IMR-90 (cell line): ENCODE measurements around the gene ARMC10. TPM values are rescaled to one million over a fixed set of nuclear protein-coding genes. Genes with fewer than 3 reads are reported as not detected.

ENCODE experiments used
- ATAC-seq: fragments of 200-7000 bp; cut with Tn5 transposase; 2 replicates; pipeline ENCODE4 v1.9.1; 2020; ENCODE audit warnings: low read depth, mild to moderate bottlenecking, moderate library complexity
- BruUV-seq: library from RNA; stranded (reverse); fragments of 400-500 nt; replicated peaks from 2 replicates; lab custom pipeline; 2021; lab: Mats Ljungman, UMichigan
- CTCF ChIA-PET: fragments of 300-600 bp; formaldehyde crosslinking; extraction: SDS; loops from one replicate; lab custom pipeline; 2021; ENCODE audit warnings: antibody characterized with exemption; lab: Yijun Ruan, JAX
- POLR2A ChIA-PET: fragments of 300-600 bp; sonication (Branson Sonifier 250); formaldehyde crosslinking; loops from one replicate; lab custom pipeline; 2022; ENCODE audit warnings: antibody characterized with exemption; ENCODE audit not compliant: unreplicated experiment; lab: Charles Lee
- DNase-seq: peaks from one replicate; pipeline ENCODE4 v3.0.0; 2013
- H2AFZ ChIP-seq: replicated peaks from 2 replicates; pipeline ENCODE3; 2013; ENCODE audit warnings: low read length, mild to moderate bottlenecking; ENCODE audit not compliant: poor library complexity
- H2AK5ac ChIP-seq: 2 replicates; pipeline ENCODE4 v1.6.1; 2013; ENCODE audit warnings: low read depth, low read length, inconsistent platforms
- H2AK9ac ChIP-seq: replicated peaks from 2 replicates; pipeline ENCODE3; 2013; ENCODE audit warnings: mild to moderate bottlenecking, low read depth, low read length, moderate library complexity; ENCODE audit not compliant: poor library complexity
- H2BK120ac ChIP-seq: 2 replicates; pipeline ENCODE4 v1.6.1; 2013; ENCODE audit warnings: low read depth, low read length, inconsistent platforms
- H2BK15ac ChIP-seq: 3 replicates; pipeline ENCODE4 v1.6.1; 2013; ENCODE audit warnings: low read depth, low read length, inconsistent platforms
- H2BK20ac ChIP-seq: 2 replicates; pipeline ENCODE4 v1.6.1; 2013; ENCODE audit warnings: low read depth, mild to moderate bottlenecking, inconsistent platforms, low read length, moderate library complexity
- H2BK5ac ChIP-seq: 2 replicates; pipeline ENCODE4 v1.6.1; 2013; ENCODE audit warnings: mild to moderate bottlenecking, low read depth, low read length, inconsistent platforms; ENCODE audit not compliant: poor library complexity, severe bottlenecking
- H3K14ac ChIP-seq: replicated peaks from 2 replicates; pipeline ENCODE4 v1.6.1; 2013; ENCODE audit warnings: low read depth, low read length, inconsistent platforms
- H3K18ac ChIP-seq: 2 replicates; pipeline ENCODE4 v1.6.1; 2013; ENCODE audit warnings: low read depth, low read length, control low read depth
- H3K23ac ChIP-seq: 2 replicates; pipeline ENCODE4 v1.6.1; 2013; ENCODE audit warnings: low read depth, low read length, inconsistent platforms
- H3K27ac ChIP-seq: 2 replicates; pipeline ENCODE4 v1.5.1; 2013; ENCODE audit warnings: mild to moderate bottlenecking, control low read depth, low read length; ENCODE audit not compliant: insufficient read depth
- H3K27me3 ChIP-seq: 2 replicates; pipeline ENCODE4 v1.6.1; 2013; ENCODE audit warnings: low read length; ENCODE audit not compliant: control insufficient read depth, insufficient read depth
- H3K36me3 ChIP-seq: 2 replicates; pipeline ENCODE4 v1.6.1; 2013; ENCODE audit warnings: low read length, mixed read lengths; ENCODE audit not compliant: control insufficient read depth, insufficient read depth
- H3K4ac ChIP-seq: 2 replicates; pipeline ENCODE4 v1.6.1; 2013; ENCODE audit warnings: low read depth, low read length, inconsistent platforms
- H3K4me1 ChIP-seq: 2 replicates; pipeline ENCODE4 v1.6.1; 2013; ENCODE audit warnings: low read length, mixed read lengths; ENCODE audit not compliant: control insufficient read depth, insufficient read depth
- H3K4me2 ChIP-seq: 2 replicates; pipeline ENCODE4 v1.6.1; 2013; ENCODE audit warnings: low read depth, mild to moderate bottlenecking, control low read depth, low read length, moderate library complexity
- H3K4me3 ChIP-seq: 2 replicates; pipeline ENCODE4 v1.5.1; 2013; ENCODE audit warnings: low read depth, mild to moderate bottlenecking, control low read depth, low read length, moderate library complexity; ENCODE audit not compliant: insufficient read depth
- H3K56ac ChIP-seq: 2 replicates; pipeline ENCODE4 v1.6.1; 2013; ENCODE audit warnings: low read length, inconsistent platforms; ENCODE audit not compliant: insufficient read depth; ENCODE audit errors: extremely low read depth
- H3K79me1 ChIP-seq, 2 experiments: 2 replicates each; pipeline ENCODE4 v1.6.1; 2013; ENCODE audit warnings: low read length in 2 of 2, inconsistent platforms in 1 of 2, low read depth in 1 of 2
- H3K9ac ChIP-seq: 2 replicates; pipeline ENCODE4 v1.6.1; 2013; ENCODE audit warnings: low read depth, low read length, control low read depth
- H3K9me1 ChIP-seq: 2 replicates; pipeline ENCODE4 v1.6.1; 2013; ENCODE audit warnings: low read length, inconsistent platforms; ENCODE audit not compliant: insufficient read depth
- H3K9me3 ChIP-seq: 2 replicates; pipeline ENCODE4 v1.6.1; 2013; ENCODE audit warnings: low read length; ENCODE audit not compliant: control insufficient read depth, insufficient read depth
- H4K20me1 ChIP-seq: 2 replicates; pipeline ENCODE4 v1.6.1; 2013; ENCODE audit warnings: low read length, inconsistent platforms; ENCODE audit not compliant: insufficient read depth
- H4K5ac ChIP-seq: 2 replicates; pipeline ENCODE4 v1.6.1; 2013; ENCODE audit warnings: mild to moderate bottlenecking, low read depth, low read length, control low read depth
- H4K8ac ChIP-seq, 2 experiments: 2 replicates each; pipeline ENCODE4 v1.6.1; 2013; ENCODE audit warnings: low read depth in 2 of 2, low read length in 2 of 2, control low read depth in 1 of 2, inconsistent platforms in 1 of 2
- H4K91ac ChIP-seq: 2 replicates; pipeline ENCODE4 v1.6.1; 2013; ENCODE audit warnings: low read depth, low read length, inconsistent platforms; ENCODE audit not compliant: insufficient read depth
- BHLHE40 ChIP-seq: fragments of 150-350 bp; IDR thresholded peaks from 2 replicates; pipeline ENCODE4 v1.6.1; 2016; ENCODE audit warnings: mild to moderate bottlenecking, low read depth, low read length
- CEBPB ChIP-seq: IDR thresholded peaks from 2 replicates; pipeline ENCODE4 v1.6.1; 2012; ENCODE audit warnings: low read depth, low read length, improper control_type of control experiment
- CHD1 ChIP-seq: IDR thresholded peaks from 2 replicates; pipeline ENCODE4 v1.6.1; 2012; ENCODE audit warnings: low read depth, low read length, improper control_type of control experiment
- CTCF ChIP-seq: conservative IDR thresholded peaks from 2 replicates; pipeline ENCODE4 v1.5.1; 2012; ENCODE audit warnings: mild to moderate bottlenecking, low read depth, low read length, improper control_type of control experiment
- ELK1 ChIP-seq: fragments of 150-350 bp; IDR thresholded peaks from 2 replicates; pipeline ENCODE4 v1.6.1; 2016; ENCODE audit warnings: low read depth, mild to moderate bottlenecking, low read length, moderate library complexity, borderline replicate concordance
- FOS ChIP-seq: fragments of 150-350 bp; IDR thresholded peaks from 2 replicates; pipeline ENCODE4 v1.6.1; 2016; ENCODE audit warnings: low read depth, low read length
- MAFK ChIP-seq: IDR thresholded peaks from 2 replicates; pipeline ENCODE4 v1.6.1; 2012; ENCODE audit warnings: low read depth, low read length, improper control_type of control experiment
- MAZ ChIP-seq: IDR thresholded peaks from 2 replicates; pipeline ENCODE4 v1.6.1; 2012; ENCODE audit warnings: low read depth, mild to moderate bottlenecking, low read length, improper control_type of control experiment, moderate library complexity, borderline replicate concordance
- MXI1 ChIP-seq: IDR thresholded peaks from 2 replicates; pipeline ENCODE4 v1.6.1; 2012; ENCODE audit warnings: low read depth, mild to moderate bottlenecking, low read length, moderate library complexity, borderline replicate concordance
- NFE2L2 ChIP-seq: fragments of 150-350 bp; IDR thresholded peaks from 2 replicates; pipeline ENCODE4 v1.6.1; 2016; ENCODE audit warnings: low read depth, mild to moderate bottlenecking, low read length
- POLR2A ChIP-seq: IDR thresholded peaks from 2 replicates; pipeline ENCODE4 v1.6.1; 2012; ENCODE audit warnings: mild to moderate bottlenecking, low read depth, low read length
- RAD21 ChIP-seq: IDR thresholded peaks from 2 replicates; pipeline ENCODE4 v1.6.1; 2012; ENCODE audit warnings: low read length, improper control_type of control experiment
- RCOR1 ChIP-seq: IDR thresholded peaks from 2 replicates; pipeline ENCODE4 v1.6.1; 2012; ENCODE audit warnings: mild to moderate bottlenecking, low read length, improper control_type of control experiment; ENCODE audit not compliant: insufficient replicate concordance
- RFX5 ChIP-seq: IDR thresholded peaks from 2 replicates; pipeline ENCODE4 v1.8.0; 2012; ENCODE audit warnings: low read depth, mild to moderate bottlenecking, low read length, moderate library complexity
- SMC3 ChIP-seq: fragments of 150-350 bp; IDR thresholded peaks from 2 replicates; pipeline ENCODE4 v1.6.1; 2016; ENCODE audit warnings: low read depth, mild to moderate bottlenecking, antibody characterized with exemption, low read length, moderate library complexity
- WGBS, 2 experiments: methylation state at CpG; one replicate each; pipeline versions ENCODE4 v1.1.5 to v1.1.7; 2013; ENCODE audit warnings: missing lambda C conversion rate in 2 of 2; ENCODE audit not compliant: insufficient read length in 1 of 2; ENCODE audit errors: extremely low coverage in 2 of 2; 5-methylcytosine and 5-hydroxymethylcytosine counted together
- dilution Hi-C: fragments of 300-500 bp; cut with HindIII; formaldehyde crosslinking; loops from one replicate; pipeline ENCODE4 v1.14.3; 2018; ENCODE audit warnings: low sequenced_read_pairs; ENCODE audit not compliant: unreplicated experiment
- in situ Hi-C: fragments of 300-500 bp; cut with MboI; formaldehyde crosslinking; loops from 3 replicates; pipeline ENCODE4 v1.14.3; 2019; ENCODE audit warnings: low sequenced_read_pairs, inconsistent platforms, mixed read lengths
- intact Hi-C: fragments of 100-400 bp; cut with micrococcal nuclease; formaldehyde crosslinking; loops from 2 replicates; pipeline ENCODE4 v1.10.0; 2022
- polyA plus RNA-seq, 3 experiments: library from polyadenylated mRNA; depleted of rRNA; stranded (reverse); fragments of >200 nt; gene quantifications; 2 replicates each; pipeline ENCODE4 v1.2.3, GENCODE V29; 2012; ENCODE audit warnings: low replicate concordance in 1 of 3
- total RNA-seq: library from RNA; depleted of rRNA; stranded (reverse); fragments of >200 nt; gene quantifications from 2 replicates; pipeline ENCODE4 v1.2.3, GENCODE V29; 2012
- TF ChIP-seq, protein P1 (sequence below): fragments of 150-350 bp; IDR thresholded peaks from 2 replicates; pipeline ENCODE4 v1.6.1; 2017; ENCODE audit warnings: mild to moderate bottlenecking, antibody characterized with exemption, low read length, low read depth

ARMC10 gene
- total and polyA plus RNA-seq, 2 of the 4 experiments (the other 2 are of a cell fraction), result 17.4 to 21.0 TPM

GRCh38 chr7:103079836-103080235, 4.9 kb downstream of the ARMC10 start:
- DNase-seq (no peak), ATAC-seq (no peak)
- dilution Hi-C loops, result no loop called here
- Histone ChIP-seq H3K4me3 (no peak overlapping the region), H4K20me1 (no peaks in the 10 kb centered on the region), H3K9ac (no peak overlapping the region), H2BK120ac (no peak overlapping the region), H3K18ac (no peak overlapping the region), H3K27ac (no peak overlapping the region), H3K79me1 (peaks cover 22 to 64% of the 10 kb centered on the region in 2 experiments), H4K5ac (no peak overlapping the region), H2AK9ac (no peak overlapping the region), H2AK5ac (no peak overlapping the region), H3K4ac (no peak overlapping the region), H3K9me3 (no peaks in the 10 kb centered on the region), H3K56ac (no peak overlapping the region), H2BK20ac (no peak overlapping the region), H3K14ac (no peak overlapping the region), H2BK15ac (no peak overlapping the region), H3K4me1 (no peaks in the 10 kb centered on the region), H4K91ac (no peak overlapping the region), H3K4me2 (no peak overlapping the region), H3K9me1 (peaks cover 2% of the 10 kb centered on the region; the same call in 1 of the 2 replicates), H2BK5ac (no peak overlapping the region), H2AFZ (no peak overlapping the region), H3K23ac (no peak overlapping the region), H3K27me3 (no peaks in the 10 kb centered on the region), H3K36me3 (0 out of 2 replicates have a peak, but pooled peaks cover 1% of the 10 kb centered on the region), H4K8ac (no peak overlapping the region)
- in situ Hi-C loops, result no loop called here
- WGBS, 2 experiments, result no CpG with 5 or more reads among the region's 3 CpGs
- CTCF ChIA-PET, result no interaction called here
- no TSS peak for BruUV-seq
- POLR2A ChIA-PET, result no interaction called here
- TF ChIP-seq MAFK, result no peak
- TF ChIP-seq MXI1, result no peak
- TF ChIP-seq RAD21, result no peak
- TF ChIP-seq NFE2L2, result no peak
- TF ChIP-seq MAZ, result no peak
- no peak for TF ChIP-seq FOS
- no peak for TF ChIP-seq RFX5
- TF ChIP-seq CEBPB, result no peak
- TF ChIP-seq POLR2A, result no peak
- no peak for TF ChIP-seq ELK1
- no peak for TF ChIP-seq RCOR1
- TF ChIP-seq, protein P1, sequence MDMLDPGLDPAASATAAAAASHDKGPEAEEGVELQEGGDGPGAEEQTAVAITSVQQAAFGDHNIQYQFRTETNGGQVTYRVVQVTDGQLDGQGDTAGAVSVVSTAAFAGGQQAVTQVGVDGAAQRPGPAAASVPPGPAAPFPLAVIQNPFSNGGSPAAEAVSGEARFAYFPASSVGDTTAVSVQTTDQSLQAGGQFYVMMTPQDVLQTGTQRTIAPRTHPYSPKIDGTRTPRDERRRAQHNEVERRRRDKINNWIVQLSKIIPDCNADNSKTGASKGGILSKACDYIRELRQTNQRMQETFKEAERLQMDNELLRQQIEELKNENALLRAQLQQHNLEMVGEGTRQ, result no peak
- no peak for TF ChIP-seq BHLHE40
- no peak for TF ChIP-seq SMC3
- TF ChIP-seq CHD1, result no peak
- no peak for TF ChIP-seq CTCF
- intact Hi-C loops, result loop anchor here (5.0 kb wide), 1 partner anchor 47 kb away; no protein-coding TSS in a partner anchor
